ENCODE results near the gene EMILIN1. TPM values are rescaled to one million over a fixed set of nuclear protein-coding genes. Genes with fewer than 3 reads are reported as not detected.
"Not testable (repeated sequence)": the region's sequence is repeated elsewhere in the genome, so short reads cannot be mapped to it uniquely, and the experiment has no call there.

EMILIN1 gene
- total RNA-seq, 6 experiments from 2014 or later: 144 to 208 (median 183) TPM

- no peak within 1 kb of the TSS for H3K27ac Mint-ChIP-seq
- H3K9me3 Mint-ChIP-seq: no peaks in the 10 kb centered on the region
- peaks cover 62% of the 10 kb centered on the region for H3K27me3 Mint-ChIP-seq (ENCODE audit: insufficient read depth)
- TF ChIP-seq CTCF (IDR thresholded peaks at IDR 0.05): no peak
- H3K4me3 Mint-ChIP-seq: no peak within 1 kb of the TSS
- H3K4me1 Mint-ChIP-seq (ENCODE audit: low read depth): no peaks in the 10 kb centered on the region
- DNase-seq: no peak
- no peaks in the 10 kb centered on the region for H3K36me3 Mint-ChIP-seq (ENCODE audit: low read depth)
Observed at GRCh38 chr2:27118525-27119329, 40.3 kb downstream of the EMILIN1 start, which contains the start of gene CGREF1. CGREF1 (minus strand) TSS chr2:27119128; CDS start chr2:27104366, 14,762 bp downstream.

- not testable (repeated sequence) for H3K9me3 Mint-ChIP-seq; H3K4me3 Mint-ChIP-seq; H3K27ac Mint-ChIP-seq; DNase-seq; H3K36me3 Mint-ChIP-seq (ENCODE audit: low read depth); H3K4me1 Mint-ChIP-seq (ENCODE audit: low read depth)
- peaks cover 63% of the 10 kb centered on the region for H3K27me3 Mint-ChIP-seq (ENCODE audit: insufficient read depth)
Observed at GRCh38 chr2:27119330-27119670, 40.9 kb downstream of the EMILIN1 start.

GRCh38 chr2:27121906-27122305 lies 43.5 kb downstream of the EMILIN1 start:
- Mint-ChIP-seq H3K36me3 (ENCODE audit: low read depth) (no peaks in the 10 kb centered on the region), H3K4me3 (no peak overlapping the region), H3K4me1 (ENCODE audit: low read depth) (no peaks in the 10 kb centered on the region), H3K9me3 (no peaks in the 10 kb centered on the region), H3K27ac (no peak overlapping the region), H3K27me3 (ENCODE audit: insufficient read depth) (peaks cover 58% of the 10 kb centered on the region)
- no peak for DNase-seq
- TF ChIP-seq CTCF (IDR thresholded peaks at IDR 0.05): no peak

- Mint-ChIP-seq H3K4me1 (ENCODE audit: low read depth) (no peaks in the 10 kb centered on the region), H3K9me3 (no peaks in the 10 kb centered on the region), H3K36me3 (ENCODE audit: low read depth) (no peaks in the 10 kb centered on the region), H3K27me3 (ENCODE audit: insufficient read depth) (peaks cover 55% of the 10 kb centered on the region), H3K27ac (no peak overlapping the region), H3K4me3 (peak overlapping the region; percentile 79; the same call in 1 of the 2 replicates)
- DNase-seq: no peak
- TF ChIP-seq CTCF (IDR thresholded peaks at IDR 0.05): no peak
Observed at GRCh38 chr2:27122791-27123190, 44.4 kb downstream of the EMILIN1 start.

- Mint-ChIP-seq H3K27ac (no peak within 1 kb of the TSS), H3K27me3 (ENCODE audit: insufficient read depth) (peaks cover 50% of the 10 kb centered on the region), H3K4me1 (ENCODE audit: low read depth) (no peaks in the 10 kb centered on the region), H3K36me3 (ENCODE audit: low read depth) (no peaks in the 10 kb centered on the region), H3K9me3 (no peaks in the 10 kb centered on the region), H3K4me3 (peak within 1 kb of the TSS; percentile 79)
- no peak for TF ChIP-seq CTCF (IDR thresholded peaks at IDR 0.05)
- DNase-seq: no peak
Observed at GRCh38 chr2:27123302-27124150, 45.1 kb downstream of the EMILIN1 start, which contains the start of gene ABHD1. ABHD1 (plus strand) TSS chr2:27123815; CDS start chr2:27123949, 134 bp downstream.

- Mint-ChIP-seq H3K27ac (no peak overlapping the region), H3K9me3 (no peaks in the 10 kb centered on the region), H3K36me3 (ENCODE audit: low read depth) (no peaks in the 10 kb centered on the region), H3K4me1 (ENCODE audit: low read depth) (no peaks in the 10 kb centered on the region), H3K27me3 (ENCODE audit: insufficient read depth) (peaks cover 37% of the 10 kb centered on the region), H3K4me3 (no peak overlapping the region)
- TF ChIP-seq CTCF (IDR thresholded peaks at IDR 0.05): no peak
- DNase-seq: no peak
Observed at GRCh38 chr2:27125104-27125503, 46.7 kb downstream of the EMILIN1 start.
